H1 (cell line): ENCODE measurements around the gene SLC17A3. TPM values are rescaled to one million over a fixed set of nuclear protein-coding genes. Genes with fewer than 3 reads are reported as not detected.

Experiments used
- BACH1 ChIP-seq: IDR thresholded peaks from 2 replicates; pipeline ENCODE4 v1.6.1; 2012; ENCODE audit warnings: low read length, improper control_type of control experiment
- CBX5 ChIP-seq: fragments of 300-800, 300-1000 bp; sonication (generic); IDR thresholded peaks from 2 replicates; pipeline ENCODE4 v1.7.1; 2016; ENCODE audit warnings: antibody characterized with exemption, low read length, low read depth
- HDAC6 ChIP-seq: IDR thresholded peaks from one replicate; pipeline ENCODE4 v1.7.1; 2012; ENCODE audit warnings: low read depth, mild to moderate bottlenecking, inconsistent platforms, low read length, moderate library complexity
- KDM4A ChIP-seq: IDR thresholded peaks from one replicate; pipeline ENCODE4 v1.7.1; 2012; ENCODE audit warnings: low read depth, mild to moderate bottlenecking, moderate library complexity, low read length, inconsistent platforms; ENCODE audit not compliant: severe bottlenecking
- KDM5A ChIP-seq: fragments of 200-600 bp; IDR thresholded peaks from 2 replicates; pipeline ENCODE4 v1.7.1; 2012; ENCODE audit warnings: mild to moderate bottlenecking, low read length, inconsistent platforms, mixed read lengths
- POLR2AphosphoS5 ChIP-seq: IDR thresholded peaks from 2 replicates; pipeline ENCODE4 v1.6.1; 2011; ENCODE audit warnings: low read depth, low read length
- RXRA ChIP-seq: IDR thresholded peaks from 2 replicates; pipeline ENCODE4 v1.6.1; 2011; ENCODE audit warnings: low read depth, mild to moderate bottlenecking, low read length, moderate library complexity; ENCODE audit not compliant: insufficient read depth
- SUZ12 ChIP-seq: fragments of 200-600 bp; sonication (generic); IDR thresholded peaks from 2 replicates; pipeline ENCODE4 v1.6.1; 2012; ENCODE audit warnings: mild to moderate bottlenecking, inconsistent platforms, low read length, moderate library complexity, mixed read lengths
- TBP ChIP-seq: IDR thresholded peaks from 2 replicates; pipeline ENCODE4 v1.6.1; 2011; ENCODE audit warnings: low read depth, low read length, improper control_type of control experiment
- YY1 ChIP-seq: IDR thresholded peaks from 2 replicates; pipeline ENCODE4 v1.6.1; 2011; ENCODE audit warnings: low read depth, mild to moderate bottlenecking, low read length
- polyA plus RNA-seq, 7 experiments: library from polyadenylated mRNA; depleted of rRNA in 3 of 7; stranded (reverse) in 5 of 7; unstranded in 2 of 7; fragments of >200 nt in 5 of 7; fragments of 200-250 nt in 2 of 7; gene quantifications; 1 replicate in 5 of 7; 2 replicates in 1 of 7; 4 replicates in 1 of 7; pipeline versions ENCODE4 v1.2.1 to v1.2.3, GENCODE V29; 2011 to 2013; ENCODE audit warnings: missing spikeins in 2 of 7, mixed read lengths in 2 of 7
- total RNA-seq: library from RNA; stranded (reverse); fragmentation: NEBNext Ultra II Directional; extraction: Animal tissue kit (Norgen Biotek cat#: 25700); gene quantifications from 2 replicates; pipeline ENCODE4 v1.2.1, GENCODE V29; 2021
- TF ChIP-seq, protein P1 (sequence below), 3 experiments: IDR thresholded peaks; 1 replicate in 2 of 3; 2 replicates in 1 of 3; pipeline versions ENCODE4 v1.5.1 to v1.6.1; 2011; ENCODE audit warnings: low read length in 3 of 3, mild to moderate bottlenecking in 3 of 3, inconsistent platforms in 2 of 3, low read depth in 1 of 3, moderate library complexity in 1 of 3; ENCODE audit not compliant: insufficient read depth in 1 of 3; ENCODE audit errors: control extremely low read depth in 1 of 3

SLC17A3 gene
- total and polyA plus RNA-seq, 2 of the 8 experiments (the other 6 are each of a cell fraction or from before 2014, with no cell fraction given) = not detected

DNA sequence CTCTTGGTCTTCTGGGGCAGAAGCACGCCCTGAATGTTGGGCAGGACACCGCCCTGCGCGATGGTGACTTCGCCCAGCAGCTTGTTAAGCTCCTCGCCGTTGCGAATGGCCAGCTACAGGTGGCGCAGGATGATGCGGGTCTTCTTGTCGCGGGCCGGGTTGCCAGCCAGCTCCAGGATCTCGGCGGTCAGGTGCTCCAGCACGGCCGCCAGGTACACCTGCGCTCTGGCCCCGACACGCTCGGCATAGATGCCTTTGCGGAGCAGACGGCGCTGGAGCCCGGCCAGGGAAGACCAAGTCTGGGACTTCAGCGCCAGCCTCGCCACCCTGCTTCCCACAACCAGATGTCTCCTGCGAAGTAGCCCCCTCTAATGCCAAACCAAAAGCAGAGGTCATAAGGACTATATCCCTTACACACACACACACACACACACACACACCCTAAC is 8.0 kb upstream of the SLC17A3 start (continued):
- TF ChIP-seq CBX5 = no peak
- TF ChIP-seq POLR2AphosphoS5 = no peak
- TF ChIP-seq YY1 = 0 out of 2 replicates have a peak, but pooled peaks have one; percentile 23
- TF ChIP-seq HDAC6 = no peak
- TF ChIP-seq BACH1 = no peak
- no peak for TF ChIP-seq KDM5A
- TF ChIP-seq RXRA = no peak
- TF ChIP-seq SUZ12 = no peak
- TF ChIP-seq KDM4A = peak; percentile 57
- TF ChIP-seq, protein P1, sequence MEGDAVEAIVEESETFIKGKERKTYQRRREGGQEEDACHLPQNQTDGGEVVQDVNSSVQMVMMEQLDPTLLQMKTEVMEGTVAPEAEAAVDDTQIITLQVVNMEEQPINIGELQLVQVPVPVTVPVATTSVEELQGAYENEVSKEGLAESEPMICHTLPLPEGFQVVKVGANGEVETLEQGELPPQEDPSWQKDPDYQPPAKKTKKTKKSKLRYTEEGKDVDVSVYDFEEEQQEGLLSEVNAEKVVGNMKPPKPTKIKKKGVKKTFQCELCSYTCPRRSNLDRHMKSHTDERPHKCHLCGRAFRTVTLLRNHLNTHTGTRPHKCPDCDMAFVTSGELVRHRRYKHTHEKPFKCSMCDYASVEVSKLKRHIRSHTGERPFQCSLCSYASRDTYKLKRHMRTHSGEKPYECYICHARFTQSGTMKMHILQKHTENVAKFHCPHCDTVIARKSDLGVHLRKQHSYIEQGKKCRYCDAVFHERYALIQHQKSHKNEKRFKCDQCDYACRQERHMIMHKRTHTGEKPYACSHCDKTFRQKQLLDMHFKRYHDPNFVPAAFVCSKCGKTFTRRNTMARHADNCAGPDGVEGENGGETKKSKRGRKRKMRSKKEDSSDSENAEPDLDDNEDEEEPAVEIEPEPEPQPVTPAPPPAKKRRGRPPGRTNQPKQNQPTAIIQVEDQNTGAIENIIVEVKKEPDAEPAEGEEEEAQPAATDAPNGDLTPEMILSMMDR (IDR thresholded peaks at IDR 0.05; ENCODE audit: control extremely low read depth in 1 of 3, insufficient read depth in 1 of 3, low read depth in 1 of 3, low read length in 3 of 3) = peak; percentile 21 to 47 (median 40)
- peak; percentile 73 for TF ChIP-seq TBP
